ENCODE results near the gene ANKRD18A. TPM values are rescaled to one million over a fixed set of nuclear protein-coding genes. Genes with fewer than 3 reads are reported as not detected.

Gene ANKRD18A
- total RNA-seq, 1 donor from 2014 or later = not detected

GRCh38 chr9:38652486-38652885 lies 32.1 kb upstream of the ANKRD18A start:
- TF ChIP-seq, protein P1, sequence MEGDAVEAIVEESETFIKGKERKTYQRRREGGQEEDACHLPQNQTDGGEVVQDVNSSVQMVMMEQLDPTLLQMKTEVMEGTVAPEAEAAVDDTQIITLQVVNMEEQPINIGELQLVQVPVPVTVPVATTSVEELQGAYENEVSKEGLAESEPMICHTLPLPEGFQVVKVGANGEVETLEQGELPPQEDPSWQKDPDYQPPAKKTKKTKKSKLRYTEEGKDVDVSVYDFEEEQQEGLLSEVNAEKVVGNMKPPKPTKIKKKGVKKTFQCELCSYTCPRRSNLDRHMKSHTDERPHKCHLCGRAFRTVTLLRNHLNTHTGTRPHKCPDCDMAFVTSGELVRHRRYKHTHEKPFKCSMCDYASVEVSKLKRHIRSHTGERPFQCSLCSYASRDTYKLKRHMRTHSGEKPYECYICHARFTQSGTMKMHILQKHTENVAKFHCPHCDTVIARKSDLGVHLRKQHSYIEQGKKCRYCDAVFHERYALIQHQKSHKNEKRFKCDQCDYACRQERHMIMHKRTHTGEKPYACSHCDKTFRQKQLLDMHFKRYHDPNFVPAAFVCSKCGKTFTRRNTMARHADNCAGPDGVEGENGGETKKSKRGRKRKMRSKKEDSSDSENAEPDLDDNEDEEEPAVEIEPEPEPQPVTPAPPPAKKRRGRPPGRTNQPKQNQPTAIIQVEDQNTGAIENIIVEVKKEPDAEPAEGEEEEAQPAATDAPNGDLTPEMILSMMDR (IDR thresholded peaks at IDR 0.05) = no peak
- no peak for DNase-seq (ENCODE audit: low spot score in 2 of 2)
- intact Hi-C loops (cut with DNase I) = no loop called here
- Histone ChIP-seq H3K27me3 (no peaks in the 10 kb centered on the region), H3K9me3 (no peaks in the 10 kb centered on the region), H3K4me1 (no peaks in the 10 kb centered on the region), H3K4me3 (no peak overlapping the region), H3K36me3 (no peaks in the 10 kb centered on the region), H3K27ac (no peak overlapping the region)

DNA sequence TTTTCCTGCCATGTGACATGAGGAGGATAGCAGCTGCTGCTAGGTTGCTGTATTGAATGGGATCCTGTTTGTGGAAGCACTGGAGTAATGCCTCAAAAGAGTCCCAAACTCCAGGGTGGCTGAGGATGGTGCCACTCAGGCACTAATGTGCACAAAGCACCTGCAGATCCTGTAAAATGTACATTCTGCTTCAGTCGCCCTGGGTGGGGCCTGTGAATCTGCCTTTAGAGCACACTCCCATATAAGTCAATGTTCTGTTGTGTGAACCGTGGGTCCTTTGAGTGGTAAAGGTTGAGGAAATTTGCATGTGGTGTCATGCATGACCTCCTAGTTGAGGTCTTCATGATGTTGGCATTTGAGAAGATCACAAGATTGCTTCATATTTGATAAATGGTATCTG lies 31.6 kb upstream of the ANKRD18A start:
- DNase-seq (ENCODE audit: low spot score in 2 of 2) = no peak
- no peaks in the 10 kb centered on the region for H3K9me3 ChIP-seq
- intact Hi-C loops (cut with DNase I) = no loop called here

DNA sequence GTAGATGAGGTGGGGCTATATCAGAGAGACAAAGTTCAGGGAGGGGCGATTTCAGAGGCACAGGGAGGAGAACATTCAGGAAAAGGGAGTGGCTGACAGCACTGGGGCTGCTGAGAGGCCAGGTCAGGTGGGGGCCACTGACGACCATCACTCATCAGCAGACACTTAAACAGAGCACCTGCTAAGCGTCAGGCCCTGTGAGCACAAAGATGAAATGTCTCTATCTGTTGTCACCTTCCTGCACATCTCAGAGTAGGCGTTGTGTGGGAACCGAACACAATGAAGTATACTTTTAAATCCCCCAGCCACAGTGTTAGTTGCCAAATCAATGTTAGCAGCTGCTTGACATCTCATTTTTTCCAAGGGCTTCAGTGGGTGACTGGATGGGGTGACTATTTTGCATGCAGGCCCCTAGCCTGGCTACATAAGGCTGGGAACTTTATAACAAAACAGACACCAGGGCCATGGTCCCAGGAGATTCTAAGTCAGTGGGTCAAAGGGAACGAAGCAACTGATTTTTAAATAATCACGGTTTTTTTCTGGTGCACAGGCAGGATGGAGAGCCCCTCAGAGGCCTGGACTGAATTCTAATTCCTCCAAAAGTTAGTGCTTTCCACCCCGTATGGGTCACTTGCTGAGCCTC lies 31.1 kb upstream of the ANKRD18A start:
- no peaks in the 10 kb centered on the region for H3K9me3 ChIP-seq
- intact Hi-C loops (cut with DNase I) = no loop called here
- no peaks in the 10 kb centered on the region for H3K4me1 ChIP-seq
- no peak overlapping the region for H3K4me3 ChIP-seq
- no peak for DNase-seq (ENCODE audit: low spot score in 2 of 2)
- H3K27me3 ChIP-seq = no peaks in the 10 kb centered on the region
- H3K36me3 ChIP-seq = no peaks in the 10 kb centered on the region
- TF ChIP-seq, protein P1 (IDR thresholded peaks at IDR 0.05) = no peak
- H3K27ac ChIP-seq = no peak overlapping the region

More for the DNA sequence above, 31.6 kb upstream of the ANKRD18A start:
- Histone ChIP-seq H3K36me3 (no peaks in the 10 kb centered on the region), H3K4me1 (no peaks in the 10 kb centered on the region), H3K4me3 (no peak overlapping the region), H3K27ac (no peak overlapping the region), H3K27me3 (no peaks in the 10 kb centered on the region)
- TF ChIP-seq, protein P1 (IDR thresholded peaks at IDR 0.05) = no peak

DNA sequence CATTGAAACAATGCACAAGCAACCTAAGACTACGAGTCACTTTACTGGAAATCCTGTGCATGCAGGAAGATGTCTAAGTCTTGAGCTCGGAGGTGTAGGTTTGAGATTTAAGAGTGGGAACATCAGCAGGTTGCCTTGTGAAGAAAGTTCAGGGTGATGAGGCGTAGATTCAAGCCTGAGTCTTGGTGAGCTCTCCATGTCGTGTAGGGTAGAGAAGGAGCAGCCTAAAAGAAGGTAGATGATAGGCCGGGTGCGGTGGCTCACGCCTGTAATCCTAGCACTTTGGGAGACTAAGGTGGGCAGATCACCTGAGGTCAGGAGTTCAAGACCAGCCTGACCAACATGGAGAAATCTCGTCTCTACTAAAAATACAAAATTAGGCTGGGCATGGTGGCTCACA lies 30.2 kb upstream of the ANKRD18A start:
- H3K9me3 ChIP-seq = no peaks in the 10 kb centered on the region
- no peak overlapping the region for H3K4me3 ChIP-seq
- TF ChIP-seq, protein P1 (IDR thresholded peaks at IDR 0.05) = no peak
- H3K36me3 ChIP-seq = no peaks in the 10 kb centered on the region
- intact Hi-C loops (cut with DNase I) = no loop called here
- DNase-seq (ENCODE audit: low spot score in 2 of 2) = no peak
- no peaks in the 10 kb centered on the region for H3K4me1 ChIP-seq
- H3K27ac ChIP-seq = no peak overlapping the region
- H3K27me3 ChIP-seq = no peaks in the 10 kb centered on the region

- TF ChIP-seq, protein P1 (IDR thresholded peaks at IDR 0.05) = no peak
- Histone ChIP-seq H3K27me3 (no peaks in the 10 kb centered on the region), H3K9me3 (no peaks in the 10 kb centered on the region), H3K4me1 (no peaks in the 10 kb centered on the region), H3K27ac (no peak overlapping the region), H3K4me3 (no peak overlapping the region), H3K36me3 (no peaks in the 10 kb centered on the region)
- no peak for DNase-seq (ENCODE audit: low spot score in 2 of 2)
- intact Hi-C loops (cut with DNase I) = no loop called here
These were observed 29.5 kb upstream of the ANKRD18A start for GRCh38 chr9:38649731-38650363.
